Panc1 (cell line): ENCODE measurements around the gene CRIP2. TPM values are rescaled to one million over a fixed set of nuclear protein-coding genes. Genes with fewer than 3 reads are reported as not detected.

Experiments used
- ATAC-seq: fragments of 200-7000 bp; cut with Tn5 transposase; 2 replicates; pipeline ENCODE4 v1.9.1; 2020; ENCODE audit warnings: mild to moderate bottlenecking, moderate library complexity
- BruUV-seq: library from RNA; stranded (reverse); fragments of 400-500 nt; replicated peaks from 2 replicates; lab custom pipeline; 2021; lab: Mats Ljungman, UMichigan
- CTCF ChIA-PET: fragments of 300-600 bp; sonication (Branson Sonifier 250); formaldehyde crosslinking; loops from one replicate; lab custom pipeline; 2022; ENCODE audit warnings: antibody characterized with exemption; lab: Charles Lee
- POLR2A ChIA-PET: fragments of 300-600 bp; sonication (Branson Sonifier 250); formaldehyde crosslinking; loops from one replicate; lab custom pipeline; 2022; ENCODE audit warnings: antibody characterized with exemption; lab: Charles Lee
- DNase-seq: peaks from one replicate; pipeline ENCODE4 v3.0.0-alpha.2; 2010; ENCODE audit warnings: low read depth, low spot score
- H3K27ac ChIP-seq: 2 replicates; pipeline ENCODE4 v1.5.1; 2011; ENCODE audit warnings: mild to moderate bottlenecking, low read length, inconsistent platforms
- H3K27me3 ChIP-seq: fragments of 200-500 bp; sonication (Bioruptor generic); 2 replicates; pipeline ENCODE4 v1.6.0; 2014; ENCODE audit warnings: low read length, inconsistent platforms; ENCODE audit not compliant: control insufficient read depth, insufficient read depth
- H3K36me3 ChIP-seq: fragments of 200-500 bp; sonication (Bioruptor generic); 2 replicates; pipeline ENCODE4 v1.5.1; 2014; ENCODE audit warnings: inconsistent platforms, mild to moderate bottlenecking, low read length, moderate library complexity; ENCODE audit not compliant: control insufficient read depth, insufficient read depth
- H3K4me1 ChIP-seq: 2 replicates; pipeline ENCODE4 v1.5.1; 2011; ENCODE audit warnings: inconsistent platforms, mild to moderate bottlenecking, low read length, moderate library complexity; ENCODE audit not compliant: control insufficient read depth, insufficient read depth
- H3K4me3 ChIP-seq, 2 experiments: 2 replicates each; pipeline ENCODE4 v1.5.1; 2011 to 2012; ENCODE audit warnings: low read depth in 2 of 2, low read length in 2 of 2, mild to moderate bottlenecking in 2 of 2, inconsistent platforms in 1 of 2, moderate library complexity in 1 of 2
- H3K9me3 ChIP-seq: fragments of 200-500 bp; sonication (Bioruptor generic); 2 replicates; pipeline ENCODE4 v1.5.1; 2014; ENCODE audit warnings: low read depth, mild to moderate bottlenecking, inconsistent platforms, low read length, moderate library complexity; ENCODE audit not compliant: control insufficient read depth, insufficient read depth
- CTCF ChIP-seq: fragments of 450-650 bp; IDR thresholded peaks from 2 replicates; pipeline ENCODE4 v1.5.1; 2017; ENCODE audit warnings: mild to moderate bottlenecking
- POLR2AphosphoS5 ChIP-seq: IDR thresholded peaks from 2 replicates; pipeline ENCODE4 v1.6.1; 2012; ENCODE audit warnings: mild to moderate bottlenecking, low read depth, low read length, moderate library complexity
- REST ChIP-seq, 2 experiments: IDR thresholded peaks; 2 replicates each; pipeline ENCODE4 v1.6.1; 2011 to 2012; ENCODE audit warnings: low read depth in 2 of 2, control low read depth in 1 of 2, low read length in 1 of 2, mild to moderate bottlenecking in 1 of 2, moderate library complexity in 1 of 2; ENCODE audit not compliant: insufficient read depth in 1 of 2
- SIN3A ChIP-seq: IDR thresholded peaks from 2 replicates; pipeline ENCODE4 v1.6.1; 2012; ENCODE audit warnings: low read depth, mild to moderate bottlenecking, low read length, moderate library complexity, borderline replicate concordance; ENCODE audit not compliant: insufficient read depth
- TCF7L2 ChIP-seq: IDR thresholded peaks from 2 replicates; pipeline ENCODE4 v1.6.1; 2011; ENCODE audit warnings: mild to moderate bottlenecking, low read depth, low read length, inconsistent platforms
- in situ Hi-C: cut with HindIII; loops from 2 replicates; pipeline ENCODE4 v1.10.0; 2016; ENCODE audit warnings: low sequenced_read_pairs, low pct_unique_long_range_greater_than_20kb
- intact Hi-C: fragments of 100-400 bp; cut with micrococcal nuclease; formaldehyde crosslinking; loops from one replicate; pipeline ENCODE4 v1.10.0; 2022; ENCODE audit not compliant: unreplicated experiment
- total RNA-seq: library from RNA; stranded (reverse); gene quantifications from one replicate; pipeline ENCODE4 v1.2.1, GENCODE V29; 2021; ENCODE audit not compliant: unreplicated experiment

Gene CRIP2
- total RNA-seq, 1 experiment from 2014 or later = 280 TPM

GRCh38 chr14:105430042-105430441, 44.6 kb upstream of the CRIP2 start:
- POLR2A ChIA-PET = no interaction called here
- Histone ChIP-seq H3K4me1 (peaks cover 3% of the 10 kb centered on the region; the same call in 1 of the 2 replicates), H3K36me3 (no peaks in the 10 kb centered on the region), H3K27me3 (no peaks in the 10 kb centered on the region), H3K27ac (no peak overlapping the region), H3K4me3 (no peak overlapping the region), H3K9me3 (no peaks in the 10 kb centered on the region)
- in situ Hi-C loops (no loop called here), intact Hi-C loops (no loop called here)
- CTCF ChIA-PET = interaction anchor here (0.6 kb wide), 1 partner anchor 58 kb away, joined by 4 read pairs; no protein-coding TSS in a partner anchor
- no peak for TF ChIP-seq TCF7L2
- TF ChIP-seq POLR2AphosphoS5 = no peak
- TF ChIP-seq REST (IDR thresholded peaks at IDR 0.05; ENCODE audit: insufficient read depth in 1 of 2, low read depth in 2 of 2, low read length in 1 of 2) = no peak
- TF ChIP-seq SIN3A = no peak
- no peak for TF ChIP-seq CTCF
- no TSS peak for BruUV-seq
- ATAC-seq (no peak), DNase-seq (no peak)

GRCh38 chr14:105430565-105430964, 44.1 kb upstream of the CRIP2 start:
- Histone ChIP-seq H3K36me3 (no peaks in the 10 kb centered on the region), H3K9me3 (no peaks in the 10 kb centered on the region), H3K4me3 (no peak overlapping the region), H3K27ac (no peak overlapping the region), H3K4me1 (peaks cover 3% of the 10 kb centered on the region; the same call in 1 of the 2 replicates), H3K27me3 (no peaks in the 10 kb centered on the region)
- POLR2A ChIA-PET = interaction anchor here (0.6 kb wide), 1 partner anchor 467 kb away, joined by 4 read pairs; no protein-coding TSS in a partner anchor
- in situ Hi-C loops (no loop called here), intact Hi-C loops (no loop called here)
- DNase-seq (no peak), ATAC-seq (no peak)
- CTCF ChIA-PET = interaction anchor here (0.6 kb wide), 1 partner anchor 58 kb away, joined by 4 read pairs; no protein-coding TSS in a partner anchor
- no TSS peak for BruUV-seq
- TF ChIP-seq POLR2AphosphoS5 (no peak), REST (IDR thresholded peaks at IDR 0.05; ENCODE audit: insufficient read depth in 1 of 2, low read depth in 2 of 2, low read length in 1 of 2) (no peak), SIN3A (no peak), CTCF (no peak)
